NCI-H2171 (cell line): Measurements from ENCODE around the gene FBXL15.
A peak's percentile ranks its signal among the peaks of the same experiment; 100 is the strongest.

Source experiments
- DNase-seq: peaks from one replicate; lab custom pipeline; 2025; lab: John Stamatoyannopoulos, UW

The FBXL15 gene

DNA sequence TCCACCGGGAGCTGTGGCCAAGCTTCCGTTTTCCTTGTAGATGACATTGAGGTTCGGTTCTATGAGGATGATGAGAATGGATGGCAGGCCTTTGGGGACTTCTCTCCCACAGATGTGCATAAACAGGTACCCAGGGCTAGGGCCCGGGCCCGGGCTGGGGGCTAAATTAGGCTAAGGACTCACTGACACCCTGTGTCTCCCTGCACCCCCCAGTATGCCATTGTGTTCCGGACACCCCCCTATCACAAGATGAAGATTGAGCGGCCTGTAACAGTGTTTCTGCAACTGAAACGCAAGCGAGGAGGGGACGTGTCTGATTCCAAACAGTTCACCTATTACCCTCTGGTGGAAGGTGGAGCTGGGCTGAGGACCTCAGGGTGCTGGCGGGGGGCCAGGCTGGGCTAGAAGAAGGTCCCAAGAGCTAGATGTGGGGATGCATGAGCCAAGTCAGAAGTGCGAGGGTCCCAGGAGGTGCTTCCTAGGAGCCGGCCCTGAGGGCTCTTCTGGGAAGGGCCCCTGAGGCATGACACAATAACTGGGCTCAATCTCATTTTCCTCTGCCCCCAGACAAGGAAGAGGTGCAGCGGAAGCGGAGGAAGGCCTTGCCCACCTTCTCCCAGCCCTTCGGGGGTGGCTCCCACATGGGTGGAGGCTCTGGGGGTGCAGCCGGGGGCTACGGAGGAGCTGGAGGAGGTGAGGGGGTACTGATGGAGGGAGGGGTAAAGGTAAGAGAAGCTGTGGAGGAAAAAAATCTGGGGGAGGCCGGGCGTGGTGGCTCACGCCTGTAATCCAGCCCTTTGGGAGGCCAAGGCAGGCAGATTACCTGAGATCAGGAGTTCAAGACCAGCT is 22.2 kb upstream of the FBXL15 start:
- no peak for DNase-seq

DNA sequence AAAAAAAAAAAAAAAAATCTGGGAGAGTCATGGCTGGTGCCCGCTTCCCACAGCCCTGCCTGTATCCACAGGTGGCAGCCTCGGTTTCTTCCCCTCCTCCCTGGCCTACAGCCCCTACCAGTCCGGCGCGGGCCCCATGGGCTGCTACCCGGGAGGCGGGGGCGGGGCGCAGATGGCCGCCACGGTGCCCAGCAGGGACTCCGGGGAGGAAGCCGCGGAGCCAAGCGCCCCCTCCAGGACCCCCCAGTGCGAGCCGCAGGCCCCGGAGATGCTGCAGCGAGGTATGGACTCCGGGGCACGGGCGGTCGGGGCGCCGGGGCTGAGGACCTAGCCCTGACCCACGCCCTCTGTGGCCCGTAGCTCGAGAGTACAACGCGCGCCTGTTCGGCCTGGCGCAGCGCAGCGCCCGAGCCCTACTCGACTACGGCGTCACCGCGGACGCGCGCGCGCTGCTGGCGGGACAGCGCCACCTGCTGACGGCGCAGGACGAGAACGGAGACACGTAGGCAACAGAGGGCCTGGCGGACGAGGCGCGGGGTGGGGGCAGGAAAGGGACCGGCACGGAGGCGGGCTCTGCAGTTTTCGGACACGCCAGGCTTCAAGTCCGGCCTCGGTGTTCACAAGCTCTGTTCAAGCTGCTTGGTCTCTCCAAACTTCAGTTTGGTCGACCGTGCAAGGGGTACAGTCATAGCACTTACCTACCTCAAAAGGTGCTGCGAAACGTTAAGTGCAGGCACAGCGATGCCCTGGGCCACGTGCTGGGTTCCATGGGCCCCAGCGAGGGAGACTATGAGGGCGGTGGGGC is 21.2 kb upstream of the FBXL15 start:
- DNase-seq, result peak; percentile 54

DNA sequence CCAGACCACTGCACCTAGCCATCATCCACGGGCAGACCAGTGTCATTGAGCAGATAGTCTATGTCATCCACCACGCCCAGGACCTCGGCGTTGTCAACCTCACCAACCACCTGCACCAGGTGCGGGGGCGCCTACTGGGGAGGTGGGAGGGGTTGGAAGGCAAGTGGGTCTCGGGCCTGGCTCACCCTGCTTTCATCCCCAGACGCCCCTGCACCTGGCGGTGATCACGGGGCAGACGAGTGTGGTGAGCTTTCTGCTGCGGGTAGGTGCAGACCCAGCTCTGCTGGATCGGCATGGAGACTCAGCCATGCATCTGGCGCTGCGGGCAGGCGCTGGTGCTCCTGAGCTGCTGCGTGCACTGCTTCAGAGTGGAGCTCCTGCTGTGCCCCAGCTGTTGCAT is 20.6 kb upstream of the FBXL15 start:
- peak; percentile 12 for DNase-seq

DNA sequence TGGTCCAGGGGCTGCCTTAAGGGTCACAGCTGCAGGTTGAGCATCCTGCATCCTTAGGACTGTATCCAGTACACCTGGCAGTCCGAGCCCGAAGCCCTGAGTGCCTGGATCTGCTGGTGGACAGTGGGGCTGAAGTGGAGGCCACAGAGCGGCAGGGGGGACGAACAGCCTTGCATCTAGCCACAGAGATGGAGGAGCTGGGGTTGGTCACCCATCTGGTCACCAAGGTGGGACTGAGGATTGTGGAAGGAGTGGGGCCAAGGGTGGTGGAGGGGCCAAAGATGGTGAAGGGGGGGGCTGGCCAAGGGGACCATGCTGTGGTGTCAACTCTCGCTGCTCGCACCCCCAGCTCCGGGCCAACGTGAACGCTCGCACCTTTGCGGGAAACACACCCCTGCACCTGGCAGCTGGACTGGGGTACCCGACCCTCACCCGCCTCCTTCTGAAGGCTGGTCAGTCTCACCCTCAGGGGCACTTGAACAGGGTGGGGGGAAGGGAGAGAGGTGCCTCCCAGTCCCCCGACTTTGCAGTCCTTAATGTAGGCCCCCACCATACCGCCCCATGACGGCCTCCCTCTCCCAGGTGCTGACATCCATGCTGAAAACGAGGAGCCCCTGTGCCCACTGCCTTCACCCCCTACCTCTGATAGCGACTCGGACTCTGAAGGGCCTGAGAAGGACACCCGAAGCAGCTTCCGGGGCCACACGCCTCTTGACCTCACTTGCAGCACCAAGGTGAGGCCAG is 19.9 kb upstream of the FBXL15 start:
- no peak for DNase-seq

DNA sequence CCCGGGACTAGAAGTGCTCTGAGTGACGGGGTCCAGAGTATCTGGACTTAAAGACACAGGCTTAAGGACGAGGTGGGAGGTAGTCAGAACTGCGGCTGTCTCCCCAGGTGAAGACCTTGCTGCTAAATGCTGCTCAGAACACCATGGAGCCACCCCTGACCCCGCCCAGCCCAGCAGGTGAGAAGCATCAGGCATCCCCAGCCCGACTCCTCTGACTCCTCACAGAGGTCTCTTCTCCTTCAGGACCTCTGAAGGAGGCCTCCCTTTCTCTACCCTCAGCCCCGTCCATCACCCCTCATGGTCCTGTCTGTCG is 19.3 kb upstream of the FBXL15 start:
- DNase-seq, result no peak

DNA sequence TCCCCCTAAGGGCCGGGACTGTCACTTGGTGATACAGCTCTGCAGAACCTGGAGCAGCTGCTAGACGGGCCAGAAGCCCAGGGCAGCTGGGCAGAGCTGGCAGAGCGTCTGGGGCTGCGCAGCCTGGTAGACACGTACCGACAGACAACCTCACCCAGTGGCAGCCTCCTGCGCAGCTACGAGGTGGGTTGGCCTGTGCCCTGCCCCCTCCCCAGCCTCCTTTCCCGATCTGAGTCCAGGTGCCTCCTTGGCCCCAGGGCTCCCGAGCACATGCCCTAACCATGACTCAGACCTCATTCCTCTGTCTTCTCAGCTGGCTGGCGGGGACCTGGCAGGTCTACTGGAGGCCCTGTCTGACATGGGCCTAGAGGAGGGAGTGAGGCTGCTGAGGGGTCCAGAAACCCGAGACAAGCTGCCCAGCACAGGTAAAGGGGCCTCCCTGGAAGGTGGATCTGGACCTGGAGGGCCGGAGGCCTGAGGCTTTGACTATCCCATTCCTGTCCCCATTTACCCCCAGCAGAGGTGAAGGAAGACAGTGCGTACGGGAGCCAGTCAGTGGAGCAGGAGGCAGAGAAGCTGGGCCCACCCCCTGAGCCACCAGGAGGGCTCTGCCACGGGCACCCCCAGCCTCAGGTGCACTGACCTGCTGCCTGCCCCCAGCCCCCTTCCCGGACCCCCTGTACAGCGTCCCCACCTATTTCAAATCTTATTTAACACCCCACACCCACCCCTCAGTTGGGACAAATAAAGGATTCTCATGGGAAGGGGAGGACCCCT is 18.7 kb upstream of the FBXL15 start:
- no peak for DNase-seq

DNA sequence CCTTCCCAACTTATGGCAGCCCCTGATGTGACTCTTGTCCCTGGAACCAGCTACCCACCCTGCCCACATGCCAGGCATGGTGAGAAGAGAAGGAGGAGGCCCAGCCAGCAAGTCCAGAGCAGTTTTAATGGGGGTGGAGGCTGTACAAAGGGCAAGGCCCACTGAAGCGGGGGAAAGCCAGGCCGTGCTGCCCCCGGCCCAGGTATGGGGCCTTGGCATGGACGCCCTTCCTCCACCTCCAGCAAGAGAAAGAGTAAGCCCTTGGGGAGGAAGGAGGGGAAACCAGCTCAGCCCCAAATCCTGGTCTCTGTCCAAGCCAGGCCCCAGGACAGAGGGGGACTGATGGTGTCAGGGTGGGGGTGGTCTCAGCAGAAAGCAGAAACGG is 18.1 kb upstream of the FBXL15 start:
- no peak for DNase-seq

DNA sequence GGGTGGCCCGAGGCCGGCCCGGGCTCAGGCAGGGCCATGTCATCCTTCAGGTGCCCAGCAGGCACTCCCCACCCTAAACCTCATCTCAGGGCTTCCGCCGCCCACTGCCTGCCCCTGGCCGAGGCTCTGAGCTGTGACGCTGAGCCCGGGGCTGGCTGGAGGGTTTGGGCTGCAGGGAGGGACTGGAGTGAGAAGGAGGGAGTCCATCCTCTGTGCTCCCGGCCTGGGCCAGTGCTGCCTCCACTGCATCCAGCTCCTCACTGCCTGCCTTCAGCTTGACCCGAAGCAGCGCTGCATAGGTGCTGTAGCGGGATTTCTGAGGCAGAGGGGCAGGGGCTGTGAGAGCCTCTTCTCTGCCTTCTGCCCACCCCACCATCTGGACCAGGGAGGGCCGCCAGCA is 17.5 kb upstream of the FBXL15 start:
- no peak for DNase-seq

DNA sequence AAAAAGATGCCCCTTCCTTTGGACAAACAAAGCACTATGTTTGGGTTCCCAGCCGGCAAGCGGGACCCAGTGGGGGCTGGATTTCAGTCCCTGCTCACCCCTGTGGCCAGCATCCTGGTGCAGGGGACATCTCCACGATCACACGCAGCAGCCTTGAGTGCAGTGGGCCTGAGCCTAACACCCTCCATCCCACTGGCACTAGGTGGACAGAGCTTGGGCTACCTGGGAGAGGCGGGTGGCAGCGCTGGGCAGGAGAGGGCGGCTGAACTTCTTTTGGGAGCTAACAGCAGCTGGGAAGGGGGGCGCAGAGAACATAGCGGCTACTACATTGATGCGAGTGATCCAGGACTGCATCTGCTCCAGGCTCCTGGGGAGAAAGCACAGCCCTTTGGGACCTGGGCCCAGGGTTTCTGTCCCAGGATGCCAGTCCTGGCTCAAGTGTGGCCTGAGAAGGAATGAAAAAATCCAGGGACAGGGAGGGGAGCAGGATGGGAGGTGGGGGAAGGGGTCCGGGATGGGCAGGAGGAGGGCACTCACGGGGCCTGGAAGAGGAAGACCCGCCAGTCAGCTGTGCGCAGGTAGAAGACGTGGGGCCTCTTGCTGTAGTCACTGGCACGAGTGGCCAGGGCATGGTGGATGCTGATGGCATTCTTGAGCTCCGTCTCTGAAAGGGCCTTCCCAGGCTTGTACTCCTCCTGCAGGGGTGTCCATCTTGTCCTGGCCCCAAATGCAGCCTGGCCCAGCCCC is 16.1 kb upstream of the FBXL15 start:
- DNase-seq, result no peak

DNA sequence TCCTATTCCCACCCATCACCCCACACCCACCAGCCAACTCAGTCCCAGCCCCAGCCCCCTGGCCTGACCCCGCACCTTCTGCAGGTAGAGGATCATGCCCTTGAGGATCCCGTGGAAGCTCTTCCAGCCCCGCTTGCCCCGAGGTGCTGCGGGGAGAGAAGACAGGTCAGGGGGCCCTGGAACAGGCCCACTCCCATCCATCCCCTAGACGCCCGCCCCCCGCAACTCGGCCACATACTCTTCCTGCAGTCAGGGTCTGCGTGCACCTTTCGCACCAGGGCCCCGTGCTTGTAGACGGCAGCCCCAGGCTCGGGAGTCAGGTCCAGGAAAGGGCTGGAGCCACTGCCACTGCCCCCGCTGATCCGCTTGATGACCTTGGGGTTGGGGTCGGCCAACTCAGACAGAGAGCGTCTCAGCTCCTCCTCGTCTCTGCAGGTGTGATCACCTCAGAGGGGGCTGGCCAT is 15.5 kb upstream of the FBXL15 start:
- DNase-seq, result no peak

DNA sequence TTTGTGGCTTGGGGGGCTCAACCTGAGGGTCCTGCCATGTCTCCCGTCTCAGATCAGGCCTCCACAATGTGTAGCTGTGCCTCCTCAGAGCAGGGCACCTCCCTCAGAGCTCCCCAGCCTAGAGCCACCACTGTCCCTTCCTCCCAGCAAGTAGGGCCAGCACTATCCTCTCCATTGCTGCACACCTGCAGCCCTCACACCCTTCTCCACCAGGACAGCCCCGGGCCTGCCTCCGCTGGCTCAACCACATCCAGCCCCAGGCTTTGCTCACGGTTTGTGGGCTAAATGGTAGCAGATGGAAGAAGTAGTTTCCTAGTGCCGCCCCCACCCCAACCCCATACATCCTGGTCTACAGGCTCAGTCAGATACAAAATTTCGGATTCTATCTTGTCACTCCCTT is 15.0 kb upstream of the FBXL15 start:
- no peak for DNase-seq

DNA sequence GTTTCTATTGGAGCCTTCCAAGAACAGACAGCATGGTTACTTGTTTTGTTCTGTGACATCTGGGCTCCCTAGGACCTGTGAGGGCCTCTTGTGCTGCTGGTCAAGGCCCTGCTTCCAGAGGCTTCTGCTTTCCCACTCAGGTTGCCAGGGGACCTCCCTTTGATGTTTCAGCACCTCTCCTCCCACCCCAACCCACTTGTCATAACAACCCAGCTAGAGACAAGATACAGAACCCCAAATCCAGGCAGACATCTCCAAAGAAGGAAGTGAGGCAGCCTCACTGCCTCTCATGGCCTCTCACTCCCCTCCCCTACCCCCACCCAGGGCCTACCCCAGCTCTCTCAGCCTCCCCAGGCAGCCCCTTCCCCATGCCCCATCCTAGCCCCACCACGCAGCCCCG is 13.8 kb upstream of the FBXL15 start:
- DNase-seq, result no peak

DNA sequence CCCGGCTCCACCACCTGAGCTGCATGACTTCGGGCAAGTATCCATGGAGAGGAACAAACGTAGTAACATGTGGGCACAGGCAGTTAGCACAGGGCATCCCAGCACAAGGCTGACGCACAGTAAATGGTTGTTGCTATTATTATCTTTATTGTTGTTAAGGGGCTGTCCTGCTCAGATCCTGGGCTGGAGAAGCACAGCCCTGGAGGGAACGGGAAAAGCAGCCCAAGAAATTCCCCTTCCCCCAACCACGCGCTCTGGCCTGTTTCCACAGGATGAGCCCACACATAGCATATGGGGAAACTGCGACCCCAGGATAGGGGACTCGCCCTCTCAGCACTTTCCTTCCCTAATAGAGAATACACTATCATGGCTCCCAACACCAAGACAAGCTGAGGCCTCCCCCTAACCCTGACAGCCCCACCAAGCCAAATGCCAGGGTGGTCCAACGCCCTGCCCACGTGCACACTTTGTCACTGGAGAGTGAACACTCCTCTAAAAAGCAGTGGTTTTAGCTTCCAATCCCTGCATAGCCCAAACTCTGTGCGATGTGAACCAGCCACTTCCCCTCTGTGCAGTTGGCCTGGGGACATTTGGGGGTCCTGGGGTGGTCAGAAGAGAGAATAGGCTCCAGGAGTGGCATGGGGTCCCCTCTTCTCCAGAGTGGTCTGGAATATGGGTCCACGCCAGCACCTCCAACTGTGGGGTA is 13.1 kb upstream of the FBXL15 start:
- no peak for DNase-seq

DNA sequence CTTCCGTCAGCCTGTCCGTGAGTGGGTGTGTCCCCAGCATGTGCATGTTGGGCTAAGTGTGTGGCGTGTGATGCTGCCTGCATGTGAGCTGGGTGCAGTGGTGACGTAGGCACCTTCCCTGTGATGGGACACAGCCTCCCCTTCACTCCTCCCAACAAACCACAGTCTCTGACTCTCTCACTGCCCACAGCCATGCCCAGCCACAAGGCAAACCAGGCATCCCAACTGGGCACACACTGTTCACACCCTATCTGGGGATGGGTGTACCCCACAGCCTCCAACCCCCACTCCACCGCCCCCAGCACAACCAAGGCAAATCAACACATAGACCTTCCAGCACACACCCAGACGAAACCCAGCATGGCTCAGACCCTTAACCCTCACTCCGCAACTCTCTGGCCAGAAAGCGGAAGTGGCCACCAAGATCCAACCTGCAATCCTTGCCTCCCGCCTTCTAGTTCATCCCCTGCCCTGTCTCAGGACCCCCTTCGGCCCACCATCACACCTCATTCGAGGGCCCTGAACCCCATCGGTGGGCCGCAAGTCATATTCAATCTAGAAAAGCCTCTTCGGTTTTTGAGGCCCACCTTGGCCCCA is 12.4 kb upstream of the FBXL15 start:
- no peak for DNase-seq

DNA sequence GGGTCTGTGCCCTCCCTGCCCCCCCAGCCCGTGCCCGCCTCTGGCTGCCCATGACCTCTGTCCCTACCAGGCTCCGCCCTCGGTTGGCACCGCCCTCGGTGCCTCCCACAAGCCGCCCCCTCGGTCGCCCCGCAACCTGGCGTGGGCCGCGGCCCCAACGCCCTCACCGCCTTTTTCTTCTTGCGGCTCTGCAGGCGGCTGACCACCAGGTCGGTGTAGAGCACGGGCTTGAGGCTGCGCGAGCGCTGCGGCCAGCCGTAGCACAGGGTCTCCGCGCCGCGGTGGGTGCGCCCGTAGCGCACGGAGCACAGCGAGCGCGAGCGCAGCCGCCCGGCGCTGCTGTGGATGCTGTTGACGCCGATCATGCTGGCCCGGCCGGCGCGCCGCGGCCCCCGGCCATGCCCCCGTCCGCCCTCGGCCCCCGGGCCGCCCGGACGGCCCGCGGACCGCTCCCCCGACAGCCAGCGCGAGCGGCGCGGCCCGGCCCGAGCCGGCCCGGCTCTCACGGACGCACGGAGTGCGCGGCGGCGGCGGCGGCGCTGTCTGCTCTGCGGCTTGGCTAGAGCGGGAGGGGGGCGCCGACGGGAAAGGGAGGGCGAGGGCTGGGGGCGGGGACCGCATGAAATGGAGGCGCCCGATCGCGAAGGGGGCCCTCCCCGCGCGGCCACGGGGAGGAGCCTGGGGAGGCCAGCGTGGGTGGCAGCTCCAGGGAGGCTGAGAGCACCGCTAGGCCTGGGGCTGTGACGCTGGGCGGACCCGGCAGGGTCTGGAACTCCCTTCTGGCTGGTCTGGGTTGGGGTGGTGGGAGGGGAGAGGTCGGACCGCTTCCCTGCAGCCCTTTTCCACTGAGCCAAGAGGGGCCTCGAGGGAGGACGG is 11.7 kb upstream of the FBXL15 start:
- peak; percentile 41 for DNase-seq

DNA sequence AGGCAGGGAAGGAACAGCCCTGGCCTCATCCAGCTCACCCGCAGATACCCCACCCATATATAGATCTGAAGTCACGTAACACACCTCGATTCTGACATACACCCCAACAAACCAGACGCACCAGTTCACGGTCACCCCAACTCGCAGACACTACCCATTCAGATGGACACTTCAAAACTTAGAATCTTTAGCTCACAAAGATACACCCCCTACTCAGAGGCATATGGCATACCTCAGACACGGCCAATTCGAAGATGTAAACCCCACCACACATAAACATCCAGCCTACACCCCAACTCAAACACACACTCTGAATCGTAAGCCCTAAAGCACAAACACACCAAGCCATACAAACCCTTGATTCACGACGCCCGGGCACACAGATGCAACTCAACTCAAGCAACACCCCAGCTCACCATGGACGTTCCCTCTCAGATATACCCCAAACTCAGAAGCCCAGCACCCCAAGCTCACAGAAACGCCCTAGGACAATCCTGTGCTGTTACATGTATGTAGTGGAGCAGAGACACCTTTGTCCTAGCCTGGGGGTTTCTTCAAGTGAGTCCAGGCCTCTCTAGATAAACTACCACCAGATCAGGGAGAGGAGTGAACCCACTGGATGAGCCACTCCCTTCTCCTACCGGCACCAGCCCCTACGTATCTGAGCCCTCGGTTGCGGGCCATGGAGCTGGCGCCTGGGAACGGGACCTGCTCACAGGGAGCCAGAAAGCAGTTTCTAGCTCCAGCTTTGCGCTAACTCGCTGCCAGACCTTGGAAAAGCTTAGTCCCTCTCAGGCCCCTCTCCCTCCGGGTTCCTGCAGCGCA is 10.8 kb upstream of the FBXL15 start:
- no peak for DNase-seq

DNA sequence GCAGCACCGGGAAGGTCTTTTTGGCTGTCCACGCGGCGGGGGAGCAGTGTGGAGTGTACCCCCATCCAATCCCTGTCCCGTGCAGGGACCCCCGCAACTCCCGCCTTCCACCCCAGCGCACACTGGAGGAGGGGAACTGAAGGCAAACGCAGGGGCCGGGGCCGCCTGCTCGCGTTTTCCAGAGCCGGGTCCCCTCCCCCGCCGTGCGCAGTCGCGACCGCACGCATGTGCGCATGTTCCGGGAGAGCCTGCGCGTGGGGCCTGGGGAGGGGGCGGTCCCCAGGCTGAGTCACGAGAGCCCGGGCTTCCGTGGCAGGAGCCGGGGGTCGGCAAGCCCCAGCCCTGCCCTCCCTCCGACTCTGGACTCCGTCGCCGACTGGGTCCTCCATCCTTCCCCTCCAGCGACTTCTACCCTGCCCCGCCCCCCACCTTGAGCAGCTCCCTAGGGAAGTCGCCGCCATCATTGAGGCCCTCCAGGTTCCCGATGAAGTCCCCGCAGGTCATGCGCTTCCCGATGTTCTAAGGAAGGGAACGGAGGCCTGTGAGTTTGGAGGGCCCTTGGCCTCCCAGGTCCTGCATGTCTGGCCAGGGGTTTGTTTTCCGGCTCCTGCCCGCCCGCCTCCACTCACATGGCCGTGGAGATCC is 10.1 kb upstream of the FBXL15 start:
- DNase-seq, result no peak
